ENCODE results near the gene LRCOL1.

Gene LRCOL1

DNA sequence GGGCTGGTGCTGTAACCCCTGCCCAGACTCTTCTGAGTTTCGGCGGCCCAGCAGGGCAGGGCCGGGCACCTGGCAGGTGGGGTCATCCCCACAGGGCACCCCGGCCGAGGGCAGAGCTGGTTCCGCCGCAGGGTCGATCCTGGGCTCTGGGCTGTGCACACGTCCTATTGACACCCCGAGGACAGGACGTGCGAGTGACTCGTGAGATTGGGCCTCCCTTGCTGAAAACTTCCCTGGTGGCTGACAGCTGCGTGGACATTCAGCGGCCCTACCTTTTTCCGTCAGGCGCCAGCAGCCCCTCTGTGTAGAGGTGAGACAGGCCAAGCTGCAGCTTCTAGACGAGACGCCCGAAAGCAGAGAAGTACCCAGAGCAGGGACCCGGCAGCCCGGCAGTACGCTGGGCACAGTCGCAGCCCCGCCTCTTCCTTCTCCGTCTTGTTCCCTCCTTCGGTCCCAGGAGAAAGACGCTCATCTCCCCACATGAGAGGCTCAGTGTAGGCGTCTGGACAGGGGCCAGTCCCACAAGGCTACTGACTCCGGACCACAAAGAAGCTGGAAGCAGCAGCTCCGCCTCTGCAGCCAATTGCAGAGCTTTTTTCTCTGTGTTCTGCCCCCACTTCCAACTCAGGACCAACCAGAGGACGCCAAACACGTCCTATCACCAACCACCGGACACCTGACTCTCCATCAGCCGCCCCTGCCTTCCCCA, at the start of gene LRCOL1:
LRCOL1 (minus strand) TSS at position 532 of the 709 bp plus-strand sequence. CDS start 4,331 bp downstream, outside the sequence.
- in situ Hi-C loops (cut with MboI; ENCODE audit: low sequenced_read_pairs): no loop called here

- in situ Hi-C loops (cut with MboI; ENCODE audit: low sequenced_read_pairs): no loop called here
Measured at GRCh38 chr12:132660052-132660451, 49.7 kb upstream of the LRCOL1 start.

DNA sequence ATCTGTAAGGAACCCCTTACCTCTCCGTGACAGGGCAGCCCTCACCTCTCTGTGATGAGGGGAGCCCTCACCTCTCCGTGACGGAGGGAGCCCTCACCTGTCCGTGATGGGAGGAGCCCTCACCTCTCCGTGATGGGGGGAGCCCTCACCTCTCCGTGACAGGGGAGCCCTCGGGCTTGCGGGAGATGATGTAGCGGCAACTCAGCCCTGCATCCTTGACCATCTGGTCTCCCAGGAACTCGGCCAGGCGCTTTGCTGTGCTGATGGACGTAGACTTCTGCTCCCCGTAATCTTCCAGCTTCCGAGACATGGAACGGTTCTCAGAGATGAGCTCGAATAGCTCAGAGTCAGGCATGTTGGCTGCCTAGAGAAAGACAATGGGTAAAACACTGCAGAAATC, 48.8 kb upstream of the LRCOL1 start:
- in situ Hi-C loops (cut with MboI; ENCODE audit: low sequenced_read_pairs): no loop called here

GRCh38 chr12:132658149-132658894, 47.9 kb upstream of the LRCOL1 start:
- in situ Hi-C loops (cut with MboI; ENCODE audit: low sequenced_read_pairs): no loop called here

GRCh38 chr12:132657004-132657727, 46.8 kb upstream of the LRCOL1 start:
- in situ Hi-C loops (cut with MboI; ENCODE audit: low sequenced_read_pairs): no loop called here

GRCh38 chr12:132653567-132654290, 43.3 kb upstream of the LRCOL1 start:
- in situ Hi-C loops (cut with MboI; ENCODE audit: low sequenced_read_pairs): no loop called here

DNA sequence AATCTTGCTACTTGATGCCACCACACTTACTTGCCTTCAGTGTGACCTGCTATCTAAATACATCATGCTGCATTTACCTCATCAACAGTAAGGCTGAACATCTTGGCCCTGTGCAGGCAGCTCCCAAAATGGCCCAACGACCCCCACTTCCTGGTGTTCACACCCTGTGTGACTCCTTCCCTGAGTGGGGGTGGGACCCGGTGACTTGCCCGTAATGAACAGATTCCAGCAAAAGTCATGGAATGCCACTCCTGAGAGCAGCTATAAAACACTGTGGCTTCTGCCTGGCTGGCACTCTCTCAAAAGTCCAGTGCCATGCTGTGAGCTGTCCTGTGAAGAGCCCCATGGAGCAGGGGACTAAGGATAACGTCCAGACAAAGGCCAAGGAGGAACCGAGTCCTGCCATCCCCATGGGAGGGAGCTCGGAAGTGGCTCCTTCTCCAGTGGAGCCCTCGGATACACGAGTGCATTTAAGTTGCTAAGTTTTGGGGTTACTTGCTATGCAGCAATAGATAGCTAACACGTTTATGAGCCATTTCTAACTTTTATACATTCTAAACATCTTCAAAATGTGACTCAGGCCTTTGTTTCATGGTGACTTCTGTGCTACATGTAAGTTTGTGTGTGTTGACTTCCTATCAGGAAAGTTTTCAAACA, 41.2 kb upstream of the LRCOL1 start:
- in situ Hi-C loops (cut with MboI; ENCODE audit: low sequenced_read_pairs): no loop called here

DNA sequence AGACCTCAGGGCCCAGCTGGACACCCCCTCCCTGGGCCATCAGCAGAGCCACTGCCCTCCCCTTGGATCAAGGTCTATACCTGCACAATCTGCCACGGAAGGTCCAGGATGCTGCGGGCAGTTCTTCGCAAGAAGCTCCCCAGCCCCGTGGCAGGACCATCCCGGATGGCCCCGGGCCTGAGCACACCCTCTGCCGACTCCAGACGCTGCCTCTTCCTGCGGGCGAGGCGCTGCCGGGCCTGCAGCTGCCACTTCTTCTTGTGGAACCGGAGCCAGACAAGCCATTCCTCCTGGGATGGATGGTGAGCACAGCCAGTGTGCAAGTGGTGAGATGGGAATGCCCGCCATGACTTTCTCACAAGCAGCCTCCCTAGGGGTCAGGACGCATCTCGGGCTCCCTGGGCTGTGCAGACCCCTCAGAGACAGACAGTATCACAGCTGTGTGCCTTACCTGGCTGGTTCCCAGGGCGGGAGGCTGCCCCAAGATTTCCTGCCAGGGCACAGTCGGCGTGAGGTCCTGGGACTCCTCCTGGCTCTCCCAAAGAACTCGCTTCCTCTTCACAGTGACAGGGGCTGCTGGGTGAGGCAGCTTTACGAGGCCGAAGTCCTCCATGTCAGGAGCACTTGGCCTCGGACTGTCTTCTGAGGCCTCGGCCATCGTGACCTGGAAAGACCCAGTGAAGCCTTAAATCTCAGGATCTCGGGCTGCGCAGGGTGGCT, 39.0 kb upstream of the LRCOL1 start:
- in situ Hi-C loops (cut with MboI; ENCODE audit: low sequenced_read_pairs): no loop called here

DNA sequence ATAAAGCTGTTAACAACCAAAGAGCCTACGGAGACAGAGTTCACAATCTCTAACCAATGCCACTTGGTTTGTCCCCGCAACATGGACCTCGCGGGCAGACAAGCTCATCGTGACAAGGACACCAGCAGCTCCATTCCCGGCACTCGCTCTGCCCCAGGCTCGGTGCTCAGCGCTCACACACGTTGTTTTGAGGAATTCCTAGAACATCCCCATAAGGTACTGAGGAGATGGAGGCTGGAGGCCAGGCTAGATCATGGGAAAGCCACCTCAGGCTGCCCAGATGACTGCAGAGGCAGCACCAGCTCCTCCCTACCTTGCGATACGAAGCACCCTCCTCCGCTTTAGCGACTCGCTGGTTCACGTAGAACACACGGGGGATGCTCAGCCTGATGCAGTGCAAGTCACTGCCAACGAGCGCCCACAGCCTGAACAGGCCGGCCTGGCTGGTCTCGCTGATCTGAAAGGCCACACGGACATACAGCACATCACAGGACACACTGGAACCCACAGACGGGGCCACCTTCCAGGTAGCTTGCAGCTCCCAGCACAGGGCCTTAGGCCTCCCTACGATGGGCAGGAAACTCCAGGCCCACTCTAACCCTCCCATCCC, 38.3 kb upstream of the LRCOL1 start:
- in situ Hi-C loops (cut with MboI; ENCODE audit: low sequenced_read_pairs): no loop called here

GRCh38 chr12:132647858-132648257, 37.5 kb upstream of the LRCOL1 start:
- in situ Hi-C loops (cut with MboI; ENCODE audit: low sequenced_read_pairs): no loop called here

- in situ Hi-C loops (cut with MboI; ENCODE audit: low sequenced_read_pairs): no loop called here
Measured at GRCh38 chr12:132646850-132647249, 36.5 kb upstream of the LRCOL1 start.

- in situ Hi-C loops (cut with MboI; ENCODE audit: low sequenced_read_pairs): no loop called here
Measured at GRCh38 chr12:132642846-132643835, 32.8 kb upstream of the LRCOL1 start.

- in situ Hi-C loops (cut with MboI; ENCODE audit: low sequenced_read_pairs): no loop called here
Measured at GRCh38 chr12:132641811-132642650, 31.6 kb upstream of the LRCOL1 start.

GRCh38 chr12:132640936-132641335, 30.6 kb upstream of the LRCOL1 start:
- in situ Hi-C loops (cut with MboI; ENCODE audit: low sequenced_read_pairs): no loop called here

- in situ Hi-C loops (cut with MboI; ENCODE audit: low sequenced_read_pairs): no loop called here
Measured at GRCh38 chr12:132639956-132640520, 29.7 kb upstream of the LRCOL1 start.

GRCh38 chr12:132638541-132639408, 28.4 kb upstream of the LRCOL1 start:
- in situ Hi-C loops (cut with MboI; ENCODE audit: low sequenced_read_pairs): no loop called here
